ENCODE data around the gene CEP83.
"Not testable (repeated sequence)": the region's sequence is repeated elsewhere in the genome, so short reads cannot be mapped to it uniquely, and the experiment has no call there.

GRCh38 chr12:94424830-94425229, 34.8 kb downstream of the CEP83 start:
- TF ChIP-seq CTCF, POLR2A (IDR thresholded peaks at IDR 0.05): not testable (repeated sequence)

Data from stomach (tissue), 4 donors.